ENCODE results near the gene GPC6.

GRCh38 chr13:94324767-94325540 lies 1098.3 kb downstream of the GPC6 start:
- no peak for TF ChIP-seq CTCF (IDR thresholded peaks at IDR 0.05; ENCODE audit: low read depth, low read length, missing input control)
- no peak for TF ChIP-seq EGR1 (IDR thresholded peaks at IDR 0.05; ENCODE audit: low read depth in 2 of 2)
- TF ChIP-seq YY1 (IDR thresholded peaks at IDR 0.05), result no peak
- TF ChIP-seq FOXA1 (IDR thresholded peaks at IDR 0.05), result no peak

Measured in liver (tissue), 3 donors.